Medulla oblongata (tissue), 1 donor: Measurements from ENCODE around the gene EIF2B4.
A peak's percentile ranks its signal among the peaks of the same experiment; 100 is the strongest.
"Not testable (repeated sequence)": the region's sequence is repeated elsewhere in the genome, so short reads cannot be mapped to it uniquely, and the experiment has no call there.

Experiments
- DNase-seq: peaks from one replicate; pipeline ENCODE4 v3.0.0-alpha.2; 2015; ENCODE audit errors: extremely low spot score

Gene EIF2B4

DNA sequence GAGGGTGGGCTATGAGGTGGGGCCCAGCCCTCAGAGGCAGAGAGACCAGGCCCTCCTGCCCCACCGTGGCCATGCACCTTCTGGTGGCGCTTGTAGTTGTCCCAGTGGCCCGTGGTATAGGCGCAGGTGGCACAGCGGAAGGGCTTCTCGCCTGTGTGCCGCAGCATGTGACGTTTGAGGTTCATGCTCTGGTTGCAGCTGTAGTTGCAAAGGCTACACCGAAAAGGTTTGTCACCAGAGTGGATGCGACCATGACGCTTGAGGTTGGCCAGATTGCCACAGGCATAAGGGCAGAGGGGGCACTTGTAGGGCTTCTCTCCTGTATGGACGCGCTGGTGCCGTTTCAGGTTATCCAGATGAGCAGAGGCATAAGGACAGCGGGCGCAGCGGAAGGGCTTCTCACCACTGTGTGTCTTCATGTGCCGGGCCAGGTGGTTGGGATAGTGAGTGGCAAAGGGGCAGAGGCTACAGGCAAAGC, 7.5 kb upstream of the EIF2B4 start:
- DNase-seq, result no peak

DNA sequence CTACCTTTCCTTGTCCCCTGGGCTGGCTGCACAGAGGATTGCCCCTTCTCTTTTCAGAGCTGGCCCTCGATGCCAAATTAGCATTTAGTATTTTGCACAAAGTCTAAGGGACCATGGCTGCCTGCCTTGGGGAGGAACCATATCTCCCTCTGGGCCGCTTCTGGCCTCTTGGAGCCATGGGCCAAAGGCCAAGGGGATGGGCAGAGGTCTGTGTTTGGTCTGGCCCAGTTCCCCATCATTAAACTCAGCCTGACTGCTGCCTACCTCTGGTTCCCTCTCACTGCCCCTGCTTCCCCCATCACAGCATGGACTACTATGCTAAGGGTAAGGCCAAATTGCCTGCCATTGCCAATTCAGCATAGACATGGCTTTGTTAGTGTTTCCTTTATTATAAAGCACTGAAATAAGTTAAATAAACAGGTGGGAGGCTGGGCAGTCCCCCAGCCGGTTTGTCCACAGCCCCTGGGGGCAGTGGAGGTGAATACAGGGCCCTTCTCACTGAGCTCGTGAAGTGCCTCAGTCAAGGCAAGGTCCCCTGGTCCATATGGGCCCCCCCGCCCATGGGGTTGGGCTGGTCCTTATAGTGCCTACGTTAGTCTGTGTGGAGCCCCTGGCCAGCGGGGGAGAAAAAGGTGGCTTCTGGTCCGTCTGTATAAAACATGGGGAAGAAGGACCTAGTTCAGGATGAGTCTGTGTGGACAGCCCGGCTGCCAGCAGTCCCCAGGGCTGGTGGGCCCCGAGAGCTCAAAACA, 6.9 kb upstream of the EIF2B4 start:
- no peak for DNase-seq

DNA sequence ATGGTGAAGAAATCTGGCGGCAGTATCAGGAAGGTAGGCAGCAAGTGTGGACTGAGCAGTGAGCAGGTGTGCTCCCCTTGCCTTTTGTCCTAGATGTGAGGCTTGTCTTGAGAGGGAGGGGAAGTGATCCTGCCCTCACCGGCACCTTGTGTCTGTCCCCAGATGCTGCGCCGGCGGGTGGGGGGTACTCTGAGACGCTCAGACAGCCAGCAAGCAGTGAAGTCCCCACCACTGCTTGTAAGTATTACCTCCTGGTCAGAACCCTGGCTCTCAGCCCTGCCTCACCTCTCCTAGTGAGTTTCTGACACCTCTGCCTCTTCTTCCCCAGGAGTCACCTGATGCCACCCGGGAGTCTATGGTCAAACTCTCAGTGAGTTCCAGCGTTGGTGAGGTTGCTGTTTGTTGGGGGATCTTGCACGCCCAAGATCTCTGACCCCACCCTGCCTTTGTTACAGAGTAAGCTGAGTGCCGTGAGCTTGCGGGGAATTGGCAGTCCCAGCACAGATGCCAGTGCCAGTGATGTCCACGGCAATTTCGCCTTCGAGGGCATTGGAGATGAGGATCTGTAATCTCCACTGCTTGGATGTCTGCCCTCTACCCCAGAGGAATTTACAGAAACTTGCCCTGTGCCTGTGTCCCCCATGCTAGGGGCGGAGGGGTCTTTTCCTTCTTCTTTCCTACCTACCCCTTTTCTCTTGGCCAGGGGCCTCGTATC, 6.2 kb upstream of the EIF2B4 start:
- DNase-seq, result no peak

DNA sequence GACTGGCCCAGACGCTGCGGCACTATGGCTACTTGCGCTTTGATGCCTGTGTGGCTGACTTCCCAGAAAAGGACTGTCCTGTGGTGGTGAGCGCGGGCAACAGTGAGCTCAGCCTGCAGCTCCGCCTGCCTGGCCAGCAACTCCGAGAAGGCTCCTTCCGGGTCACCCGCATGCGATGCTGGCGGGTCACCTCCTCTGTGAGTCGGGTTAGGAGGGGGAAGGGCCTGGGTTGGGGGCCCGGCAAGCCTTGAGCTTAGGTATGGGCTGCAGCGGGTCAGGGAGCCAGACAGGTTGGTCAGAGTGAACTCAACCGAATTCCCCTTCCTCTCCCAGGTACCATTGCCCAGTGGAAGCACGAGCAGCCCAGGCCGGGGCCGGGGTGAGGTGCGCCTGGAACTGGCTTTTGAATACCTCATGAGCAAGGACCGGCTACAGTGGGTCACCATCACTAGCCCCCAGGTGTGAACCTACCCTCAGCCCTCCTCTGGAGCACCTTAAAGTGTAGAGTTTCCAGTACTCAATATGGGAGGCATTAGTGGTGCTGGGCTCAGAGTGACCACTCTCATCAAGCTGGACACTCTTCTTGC, 5.5 kb upstream of the EIF2B4 start:
- DNase-seq, result no peak

DNA sequence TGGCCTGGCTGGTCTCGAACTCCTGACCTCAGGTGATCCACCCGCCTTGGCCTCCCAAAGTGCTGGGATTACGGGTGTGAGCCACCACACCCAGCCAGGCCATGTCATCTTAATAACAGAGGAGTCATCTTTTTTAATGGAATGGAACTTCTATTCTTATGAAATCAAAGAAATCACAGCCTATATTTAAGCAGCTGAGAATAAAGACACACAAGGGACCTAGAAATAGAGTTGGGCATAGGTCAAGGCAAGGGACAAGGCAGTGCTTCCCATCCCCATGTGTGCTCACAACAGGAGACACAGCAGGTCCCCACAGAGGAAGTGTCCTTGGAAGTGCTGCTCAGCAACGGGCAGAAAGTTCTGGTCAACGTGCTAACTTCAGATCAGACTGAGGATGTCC, 3.4 kb upstream of the EIF2B4 start:
- no peak for DNase-seq

DNA sequence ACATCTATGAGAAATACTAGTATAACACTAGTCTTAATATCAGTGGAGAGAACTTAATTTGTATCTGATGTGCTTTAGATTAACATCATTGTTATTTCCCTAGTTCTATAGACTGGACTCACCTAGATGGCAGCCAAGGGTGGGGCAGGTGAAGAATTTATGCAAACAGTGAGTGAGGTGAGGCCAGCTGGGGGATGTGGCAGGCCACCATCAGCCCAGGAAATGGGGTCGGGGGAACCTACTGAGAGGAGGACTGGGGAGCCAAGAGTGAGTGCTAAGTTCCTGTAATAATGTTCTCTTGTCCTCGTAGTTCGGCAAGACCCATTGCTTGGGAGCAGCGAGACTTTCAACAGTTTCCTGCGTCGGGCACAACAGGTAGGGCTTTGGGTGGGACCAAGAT, 2.8 kb upstream of the EIF2B4 start:
- no peak for DNase-seq

DNA sequence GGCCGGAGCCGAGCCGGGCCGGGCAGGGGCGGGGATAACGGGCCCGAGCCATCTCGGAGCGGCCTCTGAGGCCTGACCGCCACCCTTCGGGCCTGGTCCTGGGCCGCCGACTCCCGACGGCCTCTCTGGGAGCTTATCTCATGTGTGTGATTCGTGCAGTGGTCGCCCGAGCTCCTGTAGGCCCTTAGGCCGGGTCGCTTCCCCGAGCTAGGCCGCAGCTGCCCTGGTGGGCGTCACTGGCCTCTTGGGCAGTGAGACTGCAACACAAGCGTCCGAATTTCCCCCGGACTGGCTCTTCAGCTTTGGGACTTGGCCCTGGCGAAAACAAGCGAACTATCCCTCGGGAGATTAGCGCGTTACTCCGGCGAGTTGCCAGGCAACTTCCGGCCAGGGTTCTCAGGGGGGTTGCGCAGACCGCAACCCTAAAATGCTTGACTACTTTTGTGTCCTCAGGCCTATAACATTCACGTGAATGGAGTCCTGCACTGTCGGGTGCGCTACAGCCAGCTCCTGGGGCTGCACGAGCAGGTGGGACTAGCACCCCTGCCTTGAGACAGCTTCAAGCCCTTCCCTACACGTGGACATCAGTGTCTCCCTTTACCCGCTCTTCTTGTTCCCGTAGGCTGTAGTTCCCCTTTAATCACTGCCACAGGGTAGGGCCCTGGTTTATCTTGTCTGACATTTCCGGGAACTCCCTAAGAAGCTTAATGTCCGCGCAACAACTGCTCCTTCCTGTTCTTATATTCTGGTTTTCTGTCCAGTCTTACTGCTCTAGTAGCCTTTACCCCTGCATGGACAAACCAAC, 880 bp upstream of the EIF2B4 start:
- DNase-seq, result peak; percentile 46

DNA sequence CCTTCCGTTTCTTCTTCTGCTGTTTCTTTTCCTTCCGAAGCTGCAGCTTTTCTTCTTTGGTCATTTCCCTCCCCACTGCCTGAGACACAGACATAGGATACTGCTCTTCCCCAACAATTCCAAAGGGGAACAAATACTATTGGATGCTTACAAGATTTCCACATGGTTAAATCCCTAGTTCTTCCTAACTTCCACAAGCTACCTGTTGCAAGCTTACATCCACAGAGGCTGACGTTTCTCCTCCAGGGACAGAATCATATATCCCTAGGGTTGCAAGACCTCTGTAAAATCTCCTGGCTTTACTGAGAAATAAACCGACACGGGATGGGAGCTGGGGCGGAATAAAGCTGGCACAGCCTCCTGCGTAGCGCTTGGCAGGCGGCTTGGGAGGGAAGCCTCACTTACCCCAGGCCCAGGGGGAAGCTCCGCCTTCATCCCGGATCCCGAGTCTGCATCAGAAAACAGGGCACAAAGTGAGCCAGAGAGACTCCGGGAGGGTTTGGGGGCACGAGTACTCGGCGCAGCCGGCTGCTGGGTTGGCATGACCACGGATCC, 590 bp downstream of the EIF2B4 start:
- DNase-seq, result peak; percentile 53

DNA sequence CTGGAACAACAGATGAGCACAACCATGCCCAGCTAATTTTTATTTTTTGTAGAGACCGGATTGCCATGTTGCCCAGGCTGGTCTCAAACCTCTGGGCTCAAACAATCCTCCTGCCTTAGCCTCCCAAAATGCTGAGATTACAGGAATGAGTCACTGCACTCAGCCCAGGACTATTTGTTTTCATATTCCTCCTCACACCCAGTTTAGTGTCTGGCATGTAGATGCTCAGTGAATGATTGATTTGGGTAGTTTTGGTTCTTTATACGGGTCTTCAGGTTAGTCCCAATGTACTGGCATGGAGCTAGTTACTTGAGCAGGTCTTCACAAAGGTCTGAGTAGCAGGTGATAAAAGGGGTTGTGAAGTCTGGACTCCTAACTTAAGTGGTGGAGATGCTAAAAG, 6.2 kb downstream of the EIF2B4 start:
- DNase-seq, result no peak

DNA sequence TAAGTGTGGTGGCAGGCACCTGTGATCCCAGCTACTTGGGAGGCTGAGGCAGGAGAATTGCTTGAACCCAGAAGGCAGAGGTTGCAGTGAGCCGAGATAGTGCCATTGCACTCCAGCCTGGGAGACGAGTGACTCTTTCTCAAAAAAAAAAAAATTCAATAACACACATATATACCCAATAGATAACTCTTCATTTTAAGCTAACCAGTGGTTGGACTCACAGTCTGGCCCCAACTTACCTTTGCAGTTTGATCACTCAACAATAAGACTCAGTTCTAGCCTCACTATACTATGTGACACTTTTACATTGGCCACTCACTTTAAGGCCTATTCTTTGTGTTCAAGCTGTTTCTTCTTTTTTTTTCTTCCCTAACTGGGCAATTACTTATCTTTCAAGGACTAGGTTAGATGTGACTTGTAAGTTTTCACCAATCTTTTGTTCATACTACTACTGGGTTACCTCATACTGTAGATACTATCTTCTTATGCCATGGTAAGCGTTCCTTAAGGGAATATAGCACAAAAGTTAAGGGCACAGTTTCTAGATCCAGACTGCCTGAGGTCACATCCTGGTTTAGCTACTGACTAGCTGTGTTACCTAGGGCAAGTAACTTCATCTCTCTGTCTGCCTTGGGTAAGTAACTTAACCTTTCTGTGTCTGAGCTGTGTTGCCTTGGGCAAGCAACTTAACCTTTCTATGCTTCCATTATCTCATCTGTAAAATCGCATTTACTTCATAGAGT, 7.3 kb downstream of the EIF2B4 start:
- DNase-seq, result no peak

DNA sequence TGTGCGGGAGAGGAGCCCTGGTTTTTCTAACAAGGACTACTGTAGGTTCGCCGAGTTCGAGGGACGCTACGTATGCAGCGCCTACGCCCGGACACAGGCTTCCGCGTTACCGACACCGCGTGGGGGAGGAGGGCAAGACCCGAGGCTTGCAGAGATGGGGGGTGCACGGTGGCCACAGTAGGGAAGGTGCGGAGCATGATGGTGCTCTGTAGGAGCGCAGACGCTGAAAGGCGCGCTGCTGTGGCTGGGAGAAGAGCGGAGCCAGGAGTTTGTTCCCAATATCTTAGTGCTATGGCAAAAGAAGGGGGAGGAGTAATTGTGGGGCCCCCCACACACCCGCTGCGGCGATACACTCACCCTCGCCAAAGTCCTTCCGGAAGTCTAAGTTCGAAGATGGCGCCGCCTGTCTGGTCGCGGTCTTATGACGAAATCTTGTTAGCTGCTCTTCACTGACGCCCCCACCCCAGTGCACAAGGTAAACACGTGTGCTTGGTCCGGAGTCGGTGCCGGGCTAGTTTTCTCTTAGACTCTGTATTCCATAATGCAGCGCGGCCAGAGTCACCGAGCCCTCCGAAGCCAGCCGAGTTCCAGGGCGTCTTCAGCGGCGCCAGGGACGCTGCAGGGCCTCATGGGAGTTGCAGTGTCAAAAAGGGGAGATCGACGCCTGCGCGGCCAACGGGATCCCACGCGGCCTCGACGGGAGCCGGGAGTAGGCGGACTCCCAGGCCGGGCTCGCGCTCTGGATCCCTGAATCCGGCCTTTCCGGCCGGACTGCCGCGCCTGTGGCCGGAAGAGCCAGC, 13.6 kb downstream of the EIF2B4 start, which contains the start of gene GTF3C2:
GTF3C2 (minus strand) TSS at position 383 of the 800 bp plus-strand sequence. CDS start 13,210 bp downstream, outside the sequence.
- DNase-seq, result peak; percentile 99

DNA sequence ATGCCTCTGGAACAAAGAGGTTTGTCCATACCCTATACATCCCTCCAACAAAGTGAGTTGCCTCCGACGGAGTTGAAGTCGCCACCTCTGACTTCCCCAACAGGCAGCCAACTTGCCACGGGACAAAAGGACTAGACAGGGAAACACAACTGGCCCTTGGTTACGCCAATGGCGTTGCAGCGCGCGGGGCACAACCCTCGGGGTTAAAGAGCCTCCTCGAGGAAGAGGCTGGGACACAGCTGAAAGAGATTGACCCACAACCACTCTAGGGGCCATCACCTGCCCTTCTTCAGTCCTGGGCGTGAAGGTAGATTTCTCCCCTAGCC, 14.1 kb downstream of the EIF2B4 start:
- DNase-seq, result peak; percentile 38

DNA sequence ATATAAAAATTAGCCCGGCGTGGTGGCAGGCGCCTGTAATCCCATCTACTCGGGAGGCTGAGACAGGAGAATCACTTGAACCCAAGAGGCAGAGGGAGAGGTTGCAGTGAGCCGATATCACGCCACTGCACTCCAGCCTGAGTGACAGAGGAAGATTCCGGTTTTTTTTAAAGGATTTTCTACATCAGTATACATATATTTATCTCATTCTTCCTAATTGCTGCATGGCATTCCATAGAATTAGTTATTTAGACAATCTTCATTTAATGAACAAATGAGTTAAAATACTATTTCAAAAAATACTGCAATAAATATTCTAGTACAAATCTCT, 15.6 kb downstream of the EIF2B4 start:
- no peak for DNase-seq

DNA sequence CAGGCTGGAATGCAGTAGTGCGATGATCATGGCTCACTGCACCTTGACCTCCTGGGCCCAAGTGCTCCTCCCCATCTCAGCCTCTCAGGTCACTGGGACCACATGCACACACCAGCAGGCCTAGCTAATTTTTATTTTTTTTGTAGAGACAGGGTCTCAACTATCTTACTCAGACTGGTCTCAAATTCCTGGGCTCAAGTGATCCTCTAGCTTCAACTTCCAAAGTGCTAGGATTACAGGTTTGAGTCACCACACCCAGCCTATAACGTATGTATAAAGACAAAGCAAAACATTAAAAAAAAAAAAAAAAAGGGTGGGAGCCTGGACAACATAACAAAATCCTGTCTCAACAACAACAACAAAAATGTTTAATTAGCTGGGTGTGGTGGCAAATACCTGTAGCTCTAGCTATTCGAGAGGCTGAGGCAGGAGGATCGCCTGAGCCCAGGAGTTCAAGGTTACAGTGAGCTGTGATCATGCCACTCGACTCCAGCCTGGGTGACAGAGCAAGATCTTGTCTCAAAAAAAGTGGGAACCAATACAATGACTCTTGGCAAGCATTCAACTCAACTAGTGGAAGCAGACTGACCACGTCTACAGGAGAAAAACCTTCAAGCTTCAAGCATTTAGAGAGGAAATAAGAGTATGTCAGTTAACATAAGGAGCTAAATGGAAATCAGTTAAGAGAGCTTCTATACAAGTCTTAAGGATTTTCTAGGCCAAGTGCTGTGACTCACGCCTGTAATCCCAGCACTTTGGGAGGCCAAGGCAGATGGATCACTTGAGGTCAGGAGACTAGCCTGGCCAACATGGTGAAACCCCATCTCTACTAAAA, 16.2 kb downstream of the EIF2B4 start:
- DNase-seq, result no peak

DNA sequence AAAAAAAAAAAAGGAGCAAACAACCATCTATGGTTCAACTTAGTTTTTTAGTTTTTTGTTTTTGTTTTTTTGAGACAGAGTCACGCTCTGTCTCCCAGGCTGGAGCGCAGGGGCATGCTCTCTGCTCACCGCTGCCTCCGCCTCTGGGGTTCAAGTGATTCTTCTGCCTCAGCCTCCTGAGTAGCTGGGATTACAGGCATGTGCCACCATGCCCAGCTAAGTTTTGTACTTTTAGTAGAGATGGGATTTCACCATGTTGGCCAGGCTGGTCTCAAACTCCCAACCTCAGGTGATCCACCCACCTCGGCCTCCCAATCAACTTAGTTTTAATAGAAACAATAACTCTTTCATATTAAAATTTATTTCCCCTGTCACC, 16.8 kb downstream of the EIF2B4 start:
- not testable (repeated sequence) for DNase-seq

DNA sequence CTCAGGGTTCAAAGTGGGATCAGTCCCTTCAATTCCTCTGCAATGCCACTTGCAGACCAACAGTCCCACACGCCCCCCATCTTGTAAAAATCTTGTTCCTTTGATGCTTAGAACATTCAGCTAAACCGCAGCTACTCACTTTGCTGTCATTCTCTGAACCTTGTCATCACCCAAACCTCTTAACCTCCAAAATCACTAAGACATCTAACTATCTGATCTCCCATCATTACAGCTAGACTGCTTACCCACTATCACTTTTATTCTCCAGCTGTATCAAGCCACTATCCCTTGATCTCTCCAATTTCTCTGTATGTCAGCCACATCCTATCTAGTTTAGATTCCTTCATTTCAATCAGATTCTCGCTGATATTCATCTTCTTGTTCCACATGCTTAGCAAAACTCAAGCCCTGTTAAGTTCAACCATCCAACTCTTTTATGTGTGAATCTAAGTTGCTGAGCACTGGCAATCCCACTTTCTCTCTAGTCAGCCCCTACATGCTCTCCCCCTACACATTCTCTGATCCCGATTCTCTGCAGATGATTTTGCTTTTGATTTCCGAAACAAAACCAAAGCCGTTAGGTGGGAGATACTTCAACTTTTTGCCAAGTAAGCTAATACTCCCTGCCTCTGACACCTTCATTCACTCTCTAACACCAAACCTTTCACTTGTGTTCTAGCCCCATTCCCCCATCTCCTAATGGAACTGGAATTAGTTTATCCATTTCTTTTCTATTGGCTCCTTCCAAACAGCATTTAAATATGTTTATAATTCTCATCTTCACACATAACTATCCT, 18.1 kb downstream of the EIF2B4 start:
- DNase-seq, result no peak

DNA sequence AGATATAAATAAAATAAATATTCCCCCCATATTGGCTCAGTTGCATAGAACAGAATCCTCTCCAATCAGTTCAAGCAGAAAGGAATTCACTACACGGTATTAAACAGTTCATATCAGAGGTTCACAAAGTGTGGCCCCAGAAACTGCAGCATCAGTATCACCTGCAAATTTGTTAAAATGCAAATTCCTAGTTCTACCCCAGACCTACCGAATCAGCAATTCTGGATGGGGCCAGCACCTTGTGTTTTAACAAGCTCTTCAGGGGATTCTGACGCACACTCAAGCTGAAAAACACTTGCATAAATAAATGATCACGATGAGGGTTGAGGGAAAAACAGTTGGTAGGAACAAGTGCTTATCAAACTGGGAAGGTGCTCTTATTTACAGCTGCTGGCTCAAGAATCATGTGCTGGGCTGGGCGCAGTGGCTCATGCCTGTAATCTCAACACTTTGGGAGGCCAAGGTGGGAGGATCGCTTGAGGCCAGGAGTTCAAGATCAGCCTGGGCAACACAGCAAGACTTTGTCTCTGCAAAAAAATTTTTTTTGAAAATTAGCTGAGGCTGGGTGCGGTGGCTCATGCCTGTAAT, 19.9 kb downstream of the EIF2B4 start:
- DNase-seq, result no peak

DNA sequence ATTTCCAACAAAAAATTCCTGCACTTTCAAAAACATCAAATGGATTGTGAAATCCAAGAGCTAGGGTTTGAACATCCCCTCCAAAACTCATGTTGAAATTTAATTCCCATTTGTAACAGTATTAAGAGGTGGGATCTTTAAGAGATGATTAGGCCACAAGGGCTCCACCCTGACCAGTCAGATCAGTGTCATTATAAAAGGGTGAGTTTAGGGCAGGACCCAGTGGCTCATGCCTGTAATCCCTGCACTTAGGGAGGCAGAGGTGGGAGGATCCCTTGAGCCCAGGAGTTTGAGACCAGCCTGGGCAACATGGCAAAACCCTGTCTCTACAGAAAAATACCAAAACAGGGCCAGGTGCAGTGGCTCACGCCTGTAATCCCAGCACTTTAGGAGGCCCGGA, 22.5 kb downstream of the EIF2B4 start:
- no peak for DNase-seq
